Suppressor macrophage treated with lipopolysaccharide for 1 hour (primary cell): ENCODE measurements around the gene TUBA1A.
"Not testable (repeated sequence)": the region's sequence is repeated elsewhere in the genome, so short reads cannot be mapped to it uniquely, and the experiment has no call there.

Experiments
- DNase-seq, 3 donors: peaks; one replicate each; pipeline ENCODE4 v3.0.0-alpha.2; 2020 to 2022

The TUBA1A gene

DNA sequence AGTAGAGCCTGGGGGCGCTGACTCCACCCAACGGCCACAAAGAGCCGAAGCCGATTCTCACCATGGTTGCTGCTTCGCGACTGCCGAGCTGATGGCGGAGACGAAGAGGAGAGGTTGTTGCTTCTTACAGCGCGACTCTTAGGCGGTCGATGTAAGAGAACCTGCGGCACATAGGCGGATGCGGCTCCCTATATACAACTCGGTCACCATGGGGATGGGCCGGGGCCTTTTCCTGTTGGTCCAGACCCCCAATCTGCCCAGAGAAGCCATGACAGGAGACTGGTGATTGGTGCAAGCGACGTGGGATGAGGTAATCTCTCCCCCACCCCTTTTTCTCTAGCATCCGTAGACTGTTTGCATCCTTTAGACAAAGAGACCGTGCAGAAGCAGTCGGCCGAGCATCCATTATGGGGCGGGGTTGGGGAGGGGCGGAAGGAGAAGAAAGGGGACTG is at the start of gene TUBA1A:
Gene TUBA1A, minus strand, starts transcription at position 165 of the 452 bp plus-strand sequence. Its CDS starts 101 bp downstream, at position 64.
- DNase-seq: peak; percentile 79 to 88 (median 85)

- DNase-seq: peak in 1 of 3 donors; percentile 35
These were observed 47.5 kb upstream of the TUBA1A start for GRCh38 chr12:49236423-49236822.

DNA sequence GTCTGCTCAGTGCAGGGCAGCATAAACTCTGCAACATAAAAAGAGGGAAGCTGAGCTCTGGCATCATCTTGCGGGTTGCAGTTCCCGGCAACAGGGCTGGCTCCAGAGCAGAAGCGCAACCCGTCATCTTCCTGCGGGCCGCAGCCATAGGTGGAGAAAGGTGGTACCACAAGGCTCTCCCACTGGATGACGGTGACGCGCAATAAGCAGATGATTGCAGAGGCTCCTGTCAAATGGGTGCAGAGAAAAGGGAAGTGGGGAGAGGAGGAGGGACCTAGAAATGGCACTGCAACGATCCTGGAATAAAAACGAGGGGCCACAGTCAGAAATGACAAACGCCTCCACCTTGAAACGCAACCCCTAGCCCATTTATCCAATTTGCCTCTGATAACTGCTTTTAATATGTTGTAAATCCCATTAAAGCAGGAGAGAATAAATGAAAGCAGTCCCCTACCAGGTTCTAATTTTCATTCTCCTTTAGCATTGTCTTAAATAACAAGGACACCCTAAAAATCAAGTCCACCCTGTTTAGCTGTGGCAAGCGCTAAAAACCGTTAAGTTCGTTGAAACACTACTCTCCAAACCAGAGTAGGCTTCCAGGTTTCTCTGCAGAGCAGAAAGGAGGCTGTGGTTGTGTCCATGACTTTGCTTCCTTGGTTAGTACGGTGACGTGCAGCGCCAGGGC is 45.1 kb upstream of the TUBA1A start:
- DNase-seq: peak; percentile 89 to 96 (median 93)

DNA sequence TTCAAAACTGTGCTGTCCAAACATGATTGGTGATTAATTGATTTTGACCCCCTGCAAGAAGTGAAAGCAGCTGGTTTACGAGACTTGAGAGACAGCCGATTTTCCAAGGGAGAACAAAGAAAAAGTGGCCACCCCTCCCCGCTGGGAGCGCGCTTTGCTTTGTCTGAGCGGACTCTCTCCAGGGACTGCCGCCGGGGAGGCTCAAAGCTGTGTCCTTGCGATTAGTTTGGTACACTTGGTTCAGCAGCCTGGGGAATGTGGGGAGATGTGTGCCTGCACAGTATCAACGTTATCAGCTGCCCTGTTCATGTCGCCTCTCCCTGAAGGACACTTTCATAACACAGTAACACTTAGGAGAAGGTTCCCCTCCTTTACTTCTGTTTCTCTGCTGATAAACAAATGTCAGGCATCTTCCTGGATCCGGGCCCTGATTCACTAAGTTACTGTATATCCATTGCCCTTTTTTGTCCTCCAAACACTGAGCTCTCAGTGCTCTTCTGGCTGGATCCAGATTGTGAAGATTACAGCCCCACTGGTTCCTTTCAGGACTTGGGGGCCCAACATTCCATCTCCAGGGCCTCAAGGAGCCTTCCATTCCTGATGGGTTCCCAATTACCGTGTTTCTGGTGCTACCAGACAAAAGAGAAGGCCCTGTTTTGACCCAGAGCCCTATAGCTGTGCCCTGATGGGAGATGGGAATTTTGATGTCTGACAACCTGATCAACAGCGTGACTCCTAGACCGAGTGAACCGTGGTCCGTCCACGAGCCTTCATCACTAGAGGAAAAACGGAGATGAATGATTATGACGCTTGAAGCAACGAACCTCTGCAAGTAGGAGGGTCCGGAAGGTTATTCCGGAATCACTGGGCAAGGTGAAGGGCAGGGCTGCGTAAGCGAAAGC is 44.3 kb upstream of the TUBA1A start:
- peak in 2 of 3 donors; percentile 35 to 37 for DNase-seq

DNA sequence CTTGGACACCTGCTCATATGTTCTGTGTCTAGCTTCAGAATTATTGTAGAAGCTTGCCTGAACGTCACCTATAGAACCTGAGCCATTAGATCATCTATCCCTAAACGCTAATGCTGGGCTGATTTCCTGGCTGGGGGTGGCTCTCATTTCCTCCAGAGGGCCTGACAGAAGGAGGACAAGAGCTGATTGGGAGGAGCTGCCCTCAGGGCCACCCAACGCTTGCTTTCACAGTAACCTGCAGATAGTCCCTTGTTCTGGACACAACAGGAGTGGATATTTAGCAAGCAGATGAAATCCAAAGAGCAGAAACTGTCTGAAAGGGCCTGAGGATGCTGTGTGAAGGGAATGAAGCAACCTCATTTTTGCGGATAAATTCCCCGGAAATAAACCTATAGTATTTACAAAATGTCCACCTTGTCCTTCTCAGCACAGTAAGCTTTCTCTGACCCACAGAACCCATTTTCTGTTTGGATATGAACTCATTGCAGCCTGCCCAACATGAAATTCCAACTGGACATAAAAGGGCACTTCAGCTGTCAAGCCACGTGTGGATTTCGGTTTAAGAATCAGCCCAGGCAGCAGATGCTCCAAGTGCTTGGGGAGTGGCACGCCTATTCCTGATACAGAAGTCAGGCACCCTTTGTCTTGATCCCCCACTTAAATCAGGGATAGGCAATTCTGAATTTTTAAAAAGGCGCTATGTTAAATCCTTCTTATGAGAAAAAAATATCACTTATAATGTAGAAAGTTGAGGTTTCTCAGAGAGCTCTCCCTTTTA is 43.2 kb upstream of the TUBA1A start:
- DNase-seq: no peak

DNA sequence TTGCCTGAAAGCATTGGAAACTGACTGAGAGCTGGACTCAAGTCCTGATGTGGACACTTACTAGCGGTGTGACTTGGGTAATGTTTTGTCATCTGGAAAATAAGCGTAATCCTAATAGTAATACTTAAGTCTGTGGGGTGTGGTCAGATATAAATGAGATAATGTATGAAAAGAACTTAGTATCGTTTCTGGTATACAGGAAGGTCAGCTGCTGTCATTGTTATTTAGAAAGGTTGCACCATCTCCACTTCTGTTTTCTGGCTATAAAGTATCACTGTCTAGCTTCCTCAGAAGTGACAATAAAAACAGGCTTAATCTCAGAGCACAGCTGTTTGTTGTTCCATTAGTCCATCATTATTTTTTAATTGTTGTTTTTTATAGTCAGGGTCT is 41.9 kb upstream of the TUBA1A start:
- DNase-seq: peak; percentile 74 to 97 (median 86)

DNA sequence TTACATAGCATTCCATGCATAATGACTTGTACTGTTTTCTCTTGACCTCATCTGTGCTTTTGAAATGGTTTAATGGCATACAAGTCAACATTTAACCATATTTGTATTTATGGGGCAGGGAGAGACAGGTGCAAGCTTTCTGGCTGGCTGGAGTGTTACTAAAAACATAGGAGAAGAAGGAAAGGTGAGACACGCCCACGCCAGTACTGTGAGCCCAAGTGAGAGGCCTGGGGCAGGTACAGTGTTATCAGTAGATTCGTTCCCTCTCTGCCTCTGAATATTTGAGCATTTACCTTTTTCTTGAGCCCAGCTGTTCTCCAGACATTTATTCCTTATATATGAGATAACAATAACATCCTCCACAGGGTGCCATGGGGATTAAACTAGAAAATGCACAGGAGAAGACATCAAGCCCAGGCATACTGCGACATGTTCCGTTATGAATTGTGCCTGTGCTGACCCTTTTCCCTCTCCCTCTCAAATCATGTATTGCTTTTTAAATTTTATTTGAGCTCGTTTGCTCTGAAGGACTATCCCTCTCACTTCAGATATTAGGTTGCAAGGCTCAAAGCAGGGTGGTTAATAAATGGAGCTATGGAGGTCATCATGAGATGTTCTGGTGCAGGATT is 41.4 kb upstream of the TUBA1A start:
- DNase-seq: no peak

DNA sequence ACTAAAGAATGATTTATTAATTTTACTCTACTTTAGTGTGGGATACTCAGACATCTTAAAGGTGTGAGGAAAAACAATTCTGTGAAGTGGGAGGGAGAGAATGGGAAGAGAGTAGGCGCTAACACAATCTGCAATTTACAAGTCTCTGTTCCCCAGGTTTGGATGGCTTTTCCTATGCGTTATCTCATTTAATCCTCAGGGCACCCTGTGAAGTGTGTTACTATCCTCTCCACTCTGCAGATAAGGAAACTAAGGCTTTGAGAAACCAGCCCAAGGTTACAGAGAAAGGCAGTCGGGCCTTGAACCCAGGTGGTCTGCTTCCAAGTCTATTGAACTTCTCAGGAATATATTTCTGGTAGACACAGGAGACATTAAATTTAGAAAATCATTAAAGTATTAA is 39.8 kb upstream of the TUBA1A start:
- no peak for DNase-seq

DNA sequence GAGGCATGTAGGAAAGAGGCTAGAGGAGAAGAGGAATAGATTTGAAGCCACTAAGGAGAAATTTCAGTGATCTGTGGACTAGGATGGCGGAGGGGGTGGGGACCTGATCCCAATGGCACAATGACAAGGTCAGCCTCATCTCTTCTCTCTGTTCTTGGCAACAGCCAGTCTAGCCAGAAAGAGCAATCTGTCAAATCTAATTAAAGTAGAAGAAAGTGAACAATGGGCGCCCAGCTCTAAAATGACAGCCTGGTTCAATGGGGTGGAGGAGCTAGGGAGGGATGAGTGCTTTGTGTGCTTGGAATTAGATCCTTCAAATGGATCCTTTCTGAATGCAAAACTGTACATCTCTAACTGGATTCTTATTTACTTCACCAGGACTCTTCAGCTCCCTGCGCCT is 38.8 kb upstream of the TUBA1A start:
- DNase-seq: no peak

DNA sequence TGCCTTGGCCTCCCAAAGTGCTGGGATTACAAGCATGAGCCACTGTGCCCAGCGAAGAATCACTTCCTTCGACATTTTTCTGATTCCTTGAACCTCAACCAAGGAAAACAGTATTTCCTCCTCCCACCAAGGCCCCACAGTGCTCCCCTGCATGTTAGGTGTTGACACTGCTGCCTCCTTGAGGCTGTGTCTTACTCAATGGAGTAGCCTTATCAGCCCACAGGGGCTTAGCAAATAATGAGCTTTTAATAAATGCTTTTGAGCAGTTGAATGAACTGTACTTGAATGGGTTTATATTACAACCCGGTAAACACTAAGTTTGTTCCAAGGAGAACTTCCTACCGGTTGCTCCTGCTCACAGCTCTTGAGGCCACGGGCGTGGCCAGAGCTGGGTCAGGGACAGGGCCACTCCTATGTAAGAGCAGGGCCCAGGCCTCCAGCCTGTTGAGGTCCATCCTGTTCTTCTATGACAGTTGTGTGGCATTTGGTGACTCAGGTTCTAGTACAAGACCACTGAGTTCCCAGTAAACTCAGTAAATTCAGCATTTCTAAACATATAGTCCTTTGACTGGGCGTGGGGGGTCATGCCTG is 36.8 kb upstream of the TUBA1A start:
- DNase-seq: peak in 1 of 3 donors; percentile 23

GRCh38 chr12:49223590-49224369 is 34.9 kb upstream of the TUBA1A start:
- no peak for DNase-seq

DNA sequence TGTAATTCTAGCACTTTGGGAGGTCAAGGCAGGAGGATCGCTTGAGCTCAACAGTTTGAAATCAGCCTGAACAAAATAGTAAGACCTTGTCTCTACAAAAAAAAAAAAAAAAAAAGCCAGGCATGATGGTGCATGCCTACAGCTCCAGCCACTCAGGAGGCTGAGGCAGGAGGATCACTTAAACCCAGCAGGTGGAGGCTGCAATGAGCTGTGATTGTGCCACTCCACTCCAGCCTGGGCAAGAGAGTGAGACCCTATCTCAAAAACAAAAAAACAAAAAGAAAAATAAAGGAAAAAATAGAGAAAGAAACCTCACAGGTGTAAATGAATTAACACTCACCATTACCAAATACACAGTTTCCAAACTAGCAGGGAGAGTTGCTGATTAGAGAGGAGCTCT is 34.2 kb upstream of the TUBA1A start:
- DNase-seq: no peak

GRCh38 chr12:49220972-49221371 is 32.1 kb upstream of the TUBA1A start:
- DNase-seq: no peak

DNA sequence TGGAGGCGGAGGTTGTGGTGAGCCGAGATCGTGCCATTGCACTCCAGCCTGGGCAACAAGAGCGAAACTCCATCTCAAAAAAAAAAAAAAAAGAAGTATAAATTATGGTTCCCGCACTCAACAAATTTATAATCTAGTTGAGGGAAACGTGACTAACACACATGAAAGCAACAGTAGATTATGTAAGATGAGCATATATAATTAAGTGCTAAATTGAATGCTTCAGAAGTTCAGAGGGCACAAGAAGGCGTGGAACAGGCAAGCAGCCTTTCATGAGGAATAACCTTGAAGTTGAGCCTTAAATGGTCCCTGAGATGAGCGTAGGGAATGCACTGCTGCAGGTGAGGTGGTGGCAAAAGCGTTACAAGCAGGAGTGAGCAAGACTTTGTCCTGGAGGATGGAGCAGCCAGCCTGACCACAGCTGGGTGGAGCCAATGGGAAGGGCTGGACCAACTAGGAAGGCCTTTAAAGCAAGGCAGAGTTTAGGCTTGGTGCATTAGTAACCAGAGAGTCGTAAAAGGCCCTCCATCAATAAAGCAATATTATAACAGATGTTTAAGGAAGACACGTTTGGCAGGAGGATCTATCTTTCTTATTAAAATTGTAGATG is 30.6 kb upstream of the TUBA1A start:
- no peak for DNase-seq

DNA sequence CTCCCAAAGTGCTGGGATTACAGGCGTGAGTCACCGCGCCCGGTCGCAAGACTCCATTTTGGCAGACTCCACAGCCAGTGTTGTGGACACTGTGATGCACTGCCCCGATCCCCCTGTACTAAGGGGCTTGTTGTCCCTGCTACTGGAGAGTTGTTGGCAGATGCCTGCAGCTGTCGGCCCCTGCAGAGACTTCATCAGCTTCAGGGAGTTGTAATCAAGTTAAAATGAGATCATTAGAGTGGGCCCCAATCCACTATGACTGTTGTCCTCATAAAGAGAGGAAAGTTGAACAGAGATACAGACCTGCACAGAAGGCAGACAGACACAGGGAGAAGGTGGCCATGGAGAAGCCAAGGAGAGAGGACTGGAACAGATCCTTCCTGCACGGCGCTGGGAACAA is 23.7 kb upstream of the TUBA1A start:
- no peak for DNase-seq

- not testable (repeated sequence) for DNase-seq
These were observed 21.8 kb upstream of the TUBA1A start for GRCh38 chr12:49210703-49211102.

DNA sequence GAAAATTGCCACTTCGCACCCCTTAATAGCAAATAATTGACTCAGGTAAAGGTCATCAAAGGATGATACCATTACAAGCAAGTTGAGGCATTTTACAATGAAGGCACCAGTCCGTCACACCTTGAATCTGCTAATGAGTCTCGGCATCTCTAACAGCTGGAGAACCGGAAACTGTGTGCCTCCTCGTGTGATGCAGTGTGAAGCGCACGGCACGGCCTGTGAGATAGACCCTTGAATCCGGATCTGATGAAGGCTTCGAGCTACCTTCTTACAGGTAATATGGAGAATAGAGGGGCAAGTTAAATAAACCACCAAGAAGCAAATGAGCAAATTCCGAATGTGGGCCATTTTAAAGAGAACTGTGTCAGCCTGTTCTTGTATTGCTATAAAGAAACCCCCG is 19.8 kb upstream of the TUBA1A start:
- no peak for DNase-seq

GRCh38 chr12:49208146-49208545 is 19.3 kb upstream of the TUBA1A start:
- DNase-seq: no peak

DNA sequence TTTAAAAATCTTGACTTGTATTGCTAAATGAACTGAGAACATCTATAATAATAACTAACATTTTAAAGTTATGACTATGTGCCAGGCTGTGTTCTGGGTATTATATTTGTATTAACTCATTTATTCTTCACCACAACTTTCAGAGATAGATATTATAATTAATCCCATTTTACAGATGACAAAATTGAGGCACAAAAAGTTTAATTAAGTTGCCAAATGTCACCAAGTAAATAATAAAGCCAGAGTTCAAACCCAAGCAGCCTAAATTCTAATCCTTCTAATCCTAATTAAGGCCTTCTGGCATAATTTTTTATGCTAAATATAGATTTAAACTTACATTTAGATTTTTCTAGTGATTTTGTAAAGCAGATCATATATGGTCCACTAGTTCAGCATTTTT is 17.5 kb upstream of the TUBA1A start:
- DNase-seq: no peak

DNA sequence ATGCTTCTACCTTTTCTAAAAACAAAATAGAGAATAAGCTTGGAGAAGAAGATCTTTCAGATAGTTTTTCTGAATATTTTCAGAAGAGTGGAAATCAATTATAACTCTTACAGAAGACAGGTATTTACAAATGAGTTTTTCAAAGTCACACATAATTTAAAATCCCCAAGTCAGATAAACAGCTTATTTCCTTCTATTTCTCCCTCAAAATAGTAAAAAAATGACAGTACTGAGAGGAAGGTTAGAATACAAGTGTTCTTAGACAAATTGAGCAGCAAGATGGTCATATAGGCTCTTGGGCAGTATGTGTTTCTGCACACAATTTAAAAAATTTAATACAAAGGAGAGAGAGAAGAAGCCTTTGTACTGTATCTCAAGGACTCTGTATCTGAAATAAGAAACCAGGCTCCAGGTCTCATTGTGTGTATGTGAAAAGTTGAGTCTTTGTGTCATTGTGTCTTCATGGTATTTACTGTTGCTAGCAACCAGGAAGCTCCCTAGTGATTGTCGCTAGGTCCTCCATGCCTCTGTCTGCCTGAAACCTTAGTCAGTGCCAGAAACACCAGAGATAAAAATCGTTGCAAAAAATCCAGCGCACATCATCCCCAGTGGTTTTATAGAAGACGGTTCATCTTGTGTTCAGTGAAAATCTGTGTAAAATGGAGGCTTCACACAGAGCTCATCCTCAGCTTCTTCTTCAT is 12.9 kb upstream of the TUBA1A start:
- DNase-seq: peak in 1 of 3 donors; percentile 13
